ENCODE measurements around the gene CHI3L1. TPM values are rescaled to one million over a fixed set of nuclear protein-coding genes. Genes with fewer than 3 reads are reported as not detected.
A peak's percentile ranks its signal among the peaks of the same experiment; 100 is the strongest.

The CHI3L1 gene
- total and polyA plus RNA-seq, 12 donors, result 0.15 to 14.3 (median 2.0) TPM; not detected in 1

- no peak overlapping the region for H3K27ac ChIP-seq
- ATAC-seq (no peak), DNase-seq (no peak)
- no peaks in the 10 kb centered on the region for H3K36me3 ChIP-seq
- intact Hi-C loops (cut with DNase I), result no loop called here
- no peaks in the 10 kb centered on the region for H3K27me3 ChIP-seq
- WGBS, 2 donors, result 77 to 79% methylated on average over 7 of the region's 7 CpGs
- no peak overlapping the region for H3K4me3 ChIP-seq
- no peak for TF ChIP-seq CTCF (IDR thresholded peaks at IDR 0.05)
- H3K9me3 ChIP-seq, result no peaks in the 10 kb centered on the region
- H3K4me1 ChIP-seq, result peaks cover 0 to 29% (median 9%) of the 10 kb centered on the region in 9 donors
Measured at GRCh38 chr1:203149188-203149840, 37.2 kb downstream of the CHI3L1 start.

- Histone ChIP-seq H3K36me3 (no peaks in the 10 kb centered on the region), H3K9me3 (no peaks in the 10 kb centered on the region), H3K4me3 (no peak overlapping the region), H3K27me3 (no peaks in the 10 kb centered on the region), H3K4me1 (peaks cover 0 to 22% (median 3%) of the 10 kb centered on the region in 9 donors), H3K27ac (no peak overlapping the region)
- ATAC-seq (no peak), DNase-seq (no peak)
- intact Hi-C loops (cut with DNase I), result no loop called here
- WGBS, 2 donors, result 87 to 91% methylated on average over 12 of the region's 12 CpGs
- no peak for TF ChIP-seq CTCF (IDR thresholded peaks at IDR 0.05)
Measured at GRCh38 chr1:203148579-203148978, 37.9 kb downstream of the CHI3L1 start.

- no peaks in the 10 kb centered on the region for H3K36me3 ChIP-seq
- 95 to 97% methylated on average over 5 of the region's 5 CpGs for WGBS, 2 donors
- intact Hi-C loops (cut with DNase I), result no loop called here
- peak in 4 of 9 donors; percentile 4 to 24 (median 16) for TF ChIP-seq CTCF (IDR thresholded peaks at IDR 0.05)
- no peak overlapping the region for H3K27ac ChIP-seq
- ATAC-seq (no peak), DNase-seq (no peak)
- H3K4me3 ChIP-seq, result no peak overlapping the region
- no peaks in the 10 kb centered on the region for H3K9me3 ChIP-seq
- H3K4me1 ChIP-seq, result peaks cover 0 to 18% (median 0%) of the 10 kb centered on the region in 9 donors
- no peaks in the 10 kb centered on the region for H3K27me3 ChIP-seq
Measured at GRCh38 chr1:203148127-203148526, 38.4 kb downstream of the CHI3L1 start.

GRCh38 chr1:203147376-203147775, 39.1 kb downstream of the CHI3L1 start:
- intact Hi-C loops (cut with DNase I), result no loop called here
- Histone ChIP-seq H3K9me3 (no peaks in the 10 kb centered on the region), H3K4me1 (peaks cover 0 to 15% (median 0%) of the 10 kb centered on the region in 9 donors), H3K27me3 (no peaks in the 10 kb centered on the region), H3K36me3 (no peaks in the 10 kb centered on the region), H3K27ac (no peak overlapping the region), H3K4me3 (no peak overlapping the region)
- no peak for TF ChIP-seq CTCF (IDR thresholded peaks at IDR 0.05)
- ATAC-seq (no peak), DNase-seq (no peak)
- WGBS, 2 donors, result 84 to 88% methylated on average over 5 of the region's 5 CpGs
